ENCODE data around the gene FRMPD2. TPM values are rescaled to one million over a fixed set of nuclear protein-coding genes. Genes with fewer than 3 reads are reported as not detected.
A peak's percentile ranks its signal among the peaks of the same experiment; 100 is the strongest.

The FRMPD2 gene
- total and polyA plus RNA-seq, 4 donors: 0.28 TPM; not detected in 3

GRCh38 chr10:48306870-48307710 is 32.6 kb upstream of the FRMPD2 start:
- DNase-seq (ENCODE audit: low spot score): no peak

GRCh38 chr10:48306265-48306869 is 31.9 kb upstream of the FRMPD2 start, which contains the start of gene MAPK8:
Gene MAPK8 (plus strand): TSS chr10:48306677. CDS start chr10:48401661, 94,984 bp downstream.
- H3K4me1 ChIP-seq (ENCODE audit: control insufficient read depth in 4 of 4, insufficient read depth in 4 of 4, low read length in 3 of 4): peaks cover 5 to 30% (median 24%) of the 10 kb centered on the region in 4 donors
- DNase-seq (ENCODE audit: low spot score): peak; percentile 94
- peak within 1 kb of the TSS; percentile 13 to 38 for H3K9ac ChIP-seq (ENCODE audit: low read depth in 1 of 2, low read length in 2 of 2)
- H3K9me3 ChIP-seq (ENCODE audit: control insufficient read depth in 4 of 4, low read length in 3 of 4): no peaks in the 10 kb centered on the region
- 1% methylated on average over 86 of the region's 86 CpGs for WGBS
- peaks cover 0 to 1% (median 0%) of the 10 kb centered on the region in 4 donors for H3K36me3 ChIP-seq (ENCODE audit: control insufficient read depth in 4 of 4, insufficient read depth in 3 of 4, low read depth in 1 of 4, low read length in 3 of 4)
- H3K4me3 ChIP-seq (ENCODE audit: low read depth in 1 of 3, low read length in 3 of 3): peak within 1 kb of the TSS; percentile 67 to 97 (median 80)
- H3K27ac ChIP-seq (ENCODE audit: low read depth in 1 of 2, low read length in 2 of 2): peak within 1 kb of the TSS; percentile 83 to 95
- no peaks in the 10 kb centered on the region for H3K27me3 ChIP-seq (ENCODE audit: control insufficient read depth in 4 of 4, insufficient read depth in 4 of 4, low read length in 3 of 4)
- TF ChIP-seq SP1 (IDR thresholded peaks at IDR 0.05): peak; percentile 47
- TF ChIP-seq REST (IDR thresholded peaks at IDR 0.05): no peak
- TF ChIP-seq, protein P1, sequence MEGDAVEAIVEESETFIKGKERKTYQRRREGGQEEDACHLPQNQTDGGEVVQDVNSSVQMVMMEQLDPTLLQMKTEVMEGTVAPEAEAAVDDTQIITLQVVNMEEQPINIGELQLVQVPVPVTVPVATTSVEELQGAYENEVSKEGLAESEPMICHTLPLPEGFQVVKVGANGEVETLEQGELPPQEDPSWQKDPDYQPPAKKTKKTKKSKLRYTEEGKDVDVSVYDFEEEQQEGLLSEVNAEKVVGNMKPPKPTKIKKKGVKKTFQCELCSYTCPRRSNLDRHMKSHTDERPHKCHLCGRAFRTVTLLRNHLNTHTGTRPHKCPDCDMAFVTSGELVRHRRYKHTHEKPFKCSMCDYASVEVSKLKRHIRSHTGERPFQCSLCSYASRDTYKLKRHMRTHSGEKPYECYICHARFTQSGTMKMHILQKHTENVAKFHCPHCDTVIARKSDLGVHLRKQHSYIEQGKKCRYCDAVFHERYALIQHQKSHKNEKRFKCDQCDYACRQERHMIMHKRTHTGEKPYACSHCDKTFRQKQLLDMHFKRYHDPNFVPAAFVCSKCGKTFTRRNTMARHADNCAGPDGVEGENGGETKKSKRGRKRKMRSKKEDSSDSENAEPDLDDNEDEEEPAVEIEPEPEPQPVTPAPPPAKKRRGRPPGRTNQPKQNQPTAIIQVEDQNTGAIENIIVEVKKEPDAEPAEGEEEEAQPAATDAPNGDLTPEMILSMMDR (IDR thresholded peaks at IDR 0.05; ENCODE audit: low read depth, low read length, missing input control): no peak
- TF ChIP-seq FOXA2 (IDR thresholded peaks at IDR 0.05): no peak
- no peak for TF ChIP-seq FOXA1 (IDR thresholded peaks at IDR 0.05)
- TF ChIP-seq RAD21 (IDR thresholded peaks at IDR 0.05): no peak
- no peak for TF ChIP-seq HNF4G (IDR thresholded peaks at IDR 0.05)
- TF ChIP-seq YY1 (IDR thresholded peaks at IDR 0.05): no peak
- no peak for TF ChIP-seq JUND (IDR thresholded peaks at IDR 0.05)
- peak; percentile 30 for TF ChIP-seq MAX (IDR thresholded peaks at IDR 0.05)
- no peak for TF ChIP-seq NR2F2 (IDR thresholded peaks at IDR 0.05)
- no peak for TF ChIP-seq HNF4A (conservative IDR thresholded peaks at IDR 0.05)
- no peak for TF ChIP-seq GABPA (IDR thresholded peaks at IDR 0.05 in 1 of 2, conservative IDR thresholded peaks at IDR 0.05 in 1 of 2)

More at GRCh38 chr10:48306870-48307710, 32.6 kb upstream of the FRMPD2 start:
- no peaks in the 10 kb centered on the region for H3K9me3 ChIP-seq (ENCODE audit: control insufficient read depth in 4 of 4, low read length in 3 of 4)
- peaks cover 5 to 30% (median 24%) of the 10 kb centered on the region in 4 donors for H3K4me1 ChIP-seq (ENCODE audit: control insufficient read depth in 4 of 4, insufficient read depth in 4 of 4, low read length in 3 of 4)
- peak overlapping the region; percentile 67 to 97 (median 80) for H3K4me3 ChIP-seq (ENCODE audit: low read depth in 1 of 3, low read length in 3 of 3)
- peaks cover 0 to 1% (median 0%) of the 10 kb centered on the region in 4 donors for H3K36me3 ChIP-seq (ENCODE audit: control insufficient read depth in 4 of 4, insufficient read depth in 3 of 4, low read depth in 1 of 4, low read length in 3 of 4)
- H3K27ac ChIP-seq (ENCODE audit: low read depth in 1 of 2, low read length in 2 of 2): peak overlapping the region; percentile 83 to 95
- TF ChIP-seq JUND (IDR thresholded peaks at IDR 0.05) (no peak), HNF4G (IDR thresholded peaks at IDR 0.05) (no peak), TAF1 (conservative IDR thresholded peaks at IDR 0.05) (no peak), GABPA (IDR thresholded peaks at IDR 0.05 in 1 of 2, conservative IDR thresholded peaks at IDR 0.05 in 1 of 2) (no peak), YY1 (IDR thresholded peaks at IDR 0.05) (peak; percentile 16), NR2F2 (IDR thresholded peaks at IDR 0.05) (peak; percentile 75), REST (IDR thresholded peaks at IDR 0.05) (no peak)
- H3K27me3 ChIP-seq (ENCODE audit: control insufficient read depth in 4 of 4, insufficient read depth in 4 of 4, low read length in 3 of 4): no peaks in the 10 kb centered on the region
- peak overlapping the region; percentile 13 to 38 for H3K9ac ChIP-seq (ENCODE audit: low read depth in 1 of 2, low read length in 2 of 2)
- 1% methylated on average over 70 of the region's 70 CpGs for WGBS
